Trophoblast cell (in vitro differentiated cells and primary cell): ENCODE data around the gene KAT5.

ENCODE experiments used
- DNase-seq, 2 donors: peaks; one replicate each; pipeline ENCODE4 v3.0.0-alpha.2; 2016
- H2AFZ ChIP-seq: 2 replicates; pipeline ENCODE4 v1.6.1; 2013; ENCODE audit warnings: low read length, moderate library complexity, mild to moderate bottlenecking; ENCODE audit not compliant: insufficient read depth, poor library complexity
- H2AK5ac ChIP-seq: 2 replicates; pipeline ENCODE4 v1.6.1; 2013; ENCODE audit warnings: mild to moderate bottlenecking, low read length
- H2BK120ac ChIP-seq: 2 replicates; pipeline ENCODE4 v1.6.1; 2013; ENCODE audit warnings: low read length, mild to moderate bottlenecking, moderate library complexity; ENCODE audit not compliant: insufficient read depth, poor library complexity
- H2BK12ac ChIP-seq: 2 replicates; pipeline ENCODE4 v1.6.1; 2013; ENCODE audit warnings: mild to moderate bottlenecking, low read length, moderate library complexity
- H2BK5ac ChIP-seq: 2 replicates; pipeline ENCODE4 v1.6.1; 2013; ENCODE audit warnings: low read length, low read depth, moderate library complexity, mild to moderate bottlenecking; ENCODE audit not compliant: poor library complexity
- H3K14ac ChIP-seq: 2 replicates; pipeline ENCODE4 v1.6.1; 2013; ENCODE audit warnings: mild to moderate bottlenecking, low read length
- H3K18ac ChIP-seq: 2 replicates; pipeline ENCODE4 v1.6.1; 2013; ENCODE audit warnings: mild to moderate bottlenecking, low read length
- H3K23ac ChIP-seq: 2 replicates; pipeline ENCODE4 v1.6.1; 2013; ENCODE audit warnings: low read length
- H3K27ac ChIP-seq: 2 replicates; pipeline ENCODE4 v1.5.1; 2013; ENCODE audit warnings: low read depth, mild to moderate bottlenecking, inconsistent platforms, low read length, moderate library complexity
- H3K27me3 ChIP-seq: 2 replicates; pipeline ENCODE4 v1.6.1; 2013; ENCODE audit warnings: inconsistent platforms, mild to moderate bottlenecking, low read length, moderate library complexity; ENCODE audit not compliant: insufficient read depth
- H3K36me3 ChIP-seq, 2 experiments: 1 replicate in 1 of 2; 2 replicates in 1 of 2; pipeline ENCODE4 v1.6.1; 2013; ENCODE audit warnings: low read length in 2 of 2, mild to moderate bottlenecking in 2 of 2, moderate library complexity in 1 of 2; ENCODE audit not compliant: insufficient read depth in 2 of 2, control insufficient read depth in 1 of 2
- H3K4ac ChIP-seq: 2 replicates; pipeline ENCODE4 v1.6.1; 2013; ENCODE audit warnings: low read depth, mild to moderate bottlenecking, low read length, moderate library complexity
- H3K4me1 ChIP-seq, 2 experiments: 1 replicate in 1 of 2; 2 replicates in 1 of 2; pipeline ENCODE4 v1.6.1; 2013; ENCODE audit warnings: low read length in 2 of 2, mild to moderate bottlenecking in 2 of 2, moderate library complexity in 1 of 2; ENCODE audit not compliant: insufficient read depth in 2 of 2, control insufficient read depth in 1 of 2
- H3K4me2 ChIP-seq: 2 replicates; pipeline ENCODE4 v1.6.1; 2013; ENCODE audit warnings: inconsistent platforms, mild to moderate bottlenecking, low read length, moderate library complexity
- H3K4me3 ChIP-seq: 2 replicates; pipeline ENCODE4 v1.5.1; 2013; ENCODE audit warnings: mild to moderate bottlenecking, low read depth, low read length, inconsistent platforms
- H3K79me1 ChIP-seq: one replicate; pipeline ENCODE4 v1.6.1; 2013; ENCODE audit warnings: low read length
- H3K79me2 ChIP-seq: 2 replicates; pipeline ENCODE4 v1.6.1; 2013; ENCODE audit warnings: low read length, mild to moderate bottlenecking; ENCODE audit not compliant: control insufficient read depth, insufficient read depth, poor library complexity
- H3K9ac ChIP-seq: 2 replicates; pipeline ENCODE4 v1.6.1; 2013; ENCODE audit warnings: mild to moderate bottlenecking, low read length
- H3K9me3 ChIP-seq: 2 replicates; pipeline ENCODE4 v1.6.1; 2013; ENCODE audit warnings: low read depth, mild to moderate bottlenecking, control low read depth, inconsistent platforms, low read length; ENCODE audit not compliant: insufficient read depth
- H4K12ac ChIP-seq: 2 replicates; pipeline ENCODE4 v1.6.1; 2013; ENCODE audit warnings: low read depth, mild to moderate bottlenecking, low read length, moderate library complexity
- H4K8ac ChIP-seq: 2 replicates; pipeline ENCODE4 v1.6.1; 2013; ENCODE audit warnings: low read depth, mild to moderate bottlenecking, low read length, moderate library complexity
- H4K91ac ChIP-seq: one replicate; pipeline ENCODE4 v1.6.1; 2013; ENCODE audit warnings: low read depth, mild to moderate bottlenecking, low read length, moderate library complexity
- WGBS: extraction: QIAGEN DNeasy Blood & Tissue Kit; methylation state at CpG from one replicate; pipeline ENCODE4 v1.1.7; 2013; ENCODE audit warnings: missing lambda C conversion rate; ENCODE audit not compliant: insufficient read length, insufficient coverage; ENCODE audit errors: extremely low coverage; 5-methylcytosine and 5-hydroxymethylcytosine counted together

The KAT5 gene

GRCh38 chr11:65708451-65708850 is 3.6 kb upstream of the KAT5 start:
- Histone ChIP-seq H4K91ac (peak overlapping the region; percentile 69), H2BK120ac (no peak overlapping the region), H3K9me3 (no peaks in the 10 kb centered on the region), H2BK5ac (peak overlapping the region; percentile 24), H3K27ac (no peak overlapping the region), H3K4me1 (peaks cover 9 to 10% of the 10 kb centered on the region in 2 experiments), H4K12ac (no peak overlapping the region), H4K8ac (no peak overlapping the region), H3K79me2 (peaks cover 4% of the 10 kb centered on the region), H3K79me1 (peaks cover 13% of the 10 kb centered on the region), H2AK5ac (no peak overlapping the region), H3K4ac (no peak overlapping the region), H3K27me3 (no peaks in the 10 kb centered on the region), H3K9ac (no peak overlapping the region), H2AFZ (no peak overlapping the region), H3K18ac (no peak overlapping the region), H3K4me2 (no peak overlapping the region), H3K23ac (no peak overlapping the region), H2BK12ac (no peak overlapping the region), H3K36me3 (peaks cover 5 to 6% of the 10 kb centered on the region in 2 experiments), H3K4me3 (no peak overlapping the region), H3K14ac (no peak overlapping the region)
- DNase-seq, result peak; percentile 57 to 83
- no CpG with 5 or more reads among the region's 5 CpGs for WGBS

GRCh38 chr11:65709661-65710060 is 2.4 kb upstream of the KAT5 start:
- Histone ChIP-seq H2BK120ac (no peak overlapping the region), H4K8ac (peak overlapping the region; percentile 23), H2BK12ac (no peak overlapping the region), H3K27me3 (no peaks in the 10 kb centered on the region), H3K14ac (no peak overlapping the region), H4K12ac (no peak overlapping the region), H3K36me3 (peaks cover 17% of the 10 kb centered on the region in 2 experiments), H2AK5ac (no peak overlapping the region), H3K79me2 (peaks cover 4% of the 10 kb centered on the region), H2BK5ac (no peak overlapping the region), H2AFZ (no peak overlapping the region), H3K4me1 (peaks cover 9 to 10% of the 10 kb centered on the region in 2 experiments), H3K9ac (no peak overlapping the region), H3K4me2 (no peak overlapping the region), H3K27ac (peak overlapping the region; percentile 54), H4K91ac (no peak overlapping the region), H3K9me3 (no peaks in the 10 kb centered on the region), H3K79me1 (peaks cover 13% of the 10 kb centered on the region), H3K4ac (no peak overlapping the region), H3K23ac (no peak overlapping the region), H3K18ac (no peak overlapping the region), H3K4me3 (no peak overlapping the region)
- no CpG with 5 or more reads among the region's 8 CpGs for WGBS
- DNase-seq, result peak; percentile 93 to 97

- peak overlapping the region; percentile 76 for H2BK5ac ChIP-seq
- H3K27me3 ChIP-seq, result no peaks in the 10 kb centered on the region
These were observed 1.6 kb upstream of the KAT5 start for GRCh38 chr11:65710421-65710820.

GRCh38 chr11:65712633-65713076 is 603 bp downstream of the KAT5 start:
- H3K79me2 ChIP-seq, result peaks cover 4% of the 10 kb centered on the region
- WGBS, result no CpG with 5 or more reads among the region's 11 CpGs

More at GRCh38 chr11:65710421-65710820, 1.6 kb upstream of the KAT5 start:
- Histone ChIP-seq H2AFZ (no peak overlapping the region), H4K8ac (no peak overlapping the region), H3K79me2 (peaks cover 4% of the 10 kb centered on the region), H3K9me3 (no peaks in the 10 kb centered on the region), H4K12ac (no peak overlapping the region), H3K36me3 (peaks cover 24% of the 10 kb centered on the region in 2 experiments), H3K9ac (no peak overlapping the region), H3K4me2 (no peak overlapping the region), H3K23ac (no peak overlapping the region), H3K79me1 (peaks cover 13% of the 10 kb centered on the region), H2BK12ac (no peak overlapping the region), H3K4me1 (peaks cover 9 to 10% of the 10 kb centered on the region in 2 experiments), H3K14ac (no peak overlapping the region), H3K27ac (no peak overlapping the region), H3K18ac (no peak overlapping the region), H2BK120ac (no peak overlapping the region), H2AK5ac (no peak overlapping the region), H3K4ac (no peak overlapping the region), H4K91ac (peak overlapping the region; percentile 45), H3K4me3 (no peak overlapping the region)
- no CpG with 5 or more reads among the region's 3 CpGs for WGBS
- peak; percentile 39 to 53 for DNase-seq

More at GRCh38 chr11:65712633-65713076, 603 bp downstream of the KAT5 start:
- no peak overlapping the region for H2BK5ac ChIP-seq
- H3K27me3 ChIP-seq, result no peaks in the 10 kb centered on the region
- peak overlapping the region; percentile 66 for H3K4me3 ChIP-seq
- no peak for DNase-seq
- H3K79me1 ChIP-seq, result peaks cover 13% of the 10 kb centered on the region
- H3K4me1 ChIP-seq, result peaks cover 9 to 10% of the 10 kb centered on the region in 2 experiments
- H3K9ac ChIP-seq, result peak overlapping the region; percentile 54
- peak overlapping the region; percentile 45 for H3K27ac ChIP-seq
- H3K14ac ChIP-seq, result peak overlapping the region; percentile 3
- no peak overlapping the region for H3K23ac ChIP-seq
- H2BK120ac ChIP-seq, result no peak overlapping the region
- H2AFZ ChIP-seq, result no peak overlapping the region
- H4K12ac ChIP-seq, result peak overlapping the region; percentile 13
- H2BK12ac ChIP-seq, result peak overlapping the region; percentile 27
- H3K36me3 ChIP-seq, result peaks cover 38 to 40% of the 10 kb centered on the region in 2 experiments
- H3K18ac ChIP-seq, result peak overlapping the region; percentile 62
- peak overlapping the region; percentile 64 for H4K8ac ChIP-seq
- no peak overlapping the region for H3K4ac ChIP-seq
- H3K4me2 ChIP-seq, result peak overlapping the region; percentile 84
- H4K91ac ChIP-seq, result peak overlapping the region; percentile 20
- H2AK5ac ChIP-seq, result peak overlapping the region; percentile 11
- H3K9me3 ChIP-seq, result peaks cover 1% of the 10 kb centered on the region
